Adrenal gland (tissue), 5 donors: ENCODE data around the gene GLI1.

ENCODE experiments used
- CTCF ChIP-seq, 6 experiments: fragments of 450-650 bp in 4 of 6; fragments of 200-600 bp in 2 of 6; sonication (generic) in 1 of 6; IDR thresholded peaks; 1 replicate in 5 of 6; 2 replicates in 1 of 6; pipeline versions ENCODE4 v1.5.1 to v1.8.0; 2016 to 2021; ENCODE audit warnings: antibody characterized with exemption in 6 of 6, mild to moderate bottlenecking in 2 of 6, moderate library complexity in 1 of 6
- POLR2A ChIP-seq, 2 donors: fragments of 450-650 bp; IDR thresholded peaks; one replicate each; pipeline ENCODE4 v1.6.1; 2017; ENCODE audit warnings: antibody characterized with exemption in 2 of 2, mild to moderate bottlenecking in 2 of 2, moderate library complexity in 1 of 2
- donor health status: DM: no; HTN: no; CAD: no.

- TF ChIP-seq CTCF (IDR thresholded peaks at IDR 0.05), result no peak
- no peak for TF ChIP-seq POLR2A (IDR thresholded peaks at IDR 0.05)
Measured at GRCh38 chr12:57420482-57420881, 39.1 kb upstream of the GLI1 start.
